NCI-H1092 (cell line): Measurements from ENCODE around the gene TMEM178B.
A peak's percentile ranks its signal among the peaks of the same experiment; 100 is the strongest.
"Not testable (repeated sequence)": the region's sequence is repeated elsewhere in the genome, so short reads cannot be mapped to it uniquely, and the experiment has no call there.

ENCODE experiments used
- DNase-seq: peaks from one replicate; lab custom pipeline; 2025; lab: John Stamatoyannopoulos, UW

TMEM178B gene

DNA sequence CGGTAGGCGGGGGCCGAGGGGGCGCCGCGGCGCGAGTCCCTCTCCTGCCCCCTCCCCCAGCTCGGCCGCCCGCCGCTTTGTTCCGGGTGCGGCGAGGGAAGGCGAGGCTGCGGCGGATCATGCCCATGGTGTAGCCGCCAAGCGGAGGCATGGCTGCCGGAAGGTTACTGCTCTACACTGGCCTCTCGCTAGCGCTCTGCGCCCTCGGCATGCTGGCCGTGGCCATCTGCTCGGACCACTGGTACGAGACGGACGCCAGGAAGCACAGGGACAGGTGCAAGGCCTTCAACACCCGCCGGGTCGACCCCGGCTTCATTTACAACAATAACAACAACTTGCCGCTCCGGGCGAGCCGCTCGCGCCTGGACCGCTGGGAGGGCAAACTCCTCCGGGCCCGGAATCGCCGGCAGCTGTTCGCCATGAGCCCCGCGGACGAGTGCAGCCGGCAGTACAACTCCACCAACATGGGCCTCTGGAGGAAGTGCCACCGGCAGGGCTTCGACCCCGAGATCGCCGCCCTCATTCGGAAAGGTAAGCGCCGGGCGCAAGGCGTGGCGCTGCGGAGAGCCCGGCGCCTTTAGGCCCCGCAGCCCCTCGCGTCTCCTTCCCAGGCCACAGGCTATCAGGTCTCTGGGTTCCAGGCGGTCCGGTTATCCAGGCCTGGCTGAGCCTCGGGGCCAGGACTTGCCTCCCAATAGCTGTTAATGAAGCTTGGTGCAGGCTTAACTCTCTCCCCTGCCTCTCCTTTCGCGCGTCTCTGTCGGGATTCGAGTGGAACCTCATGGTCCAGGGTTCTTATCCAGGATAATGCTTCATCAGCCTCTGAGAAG, 513 bp downstream of the TMEM178B start:
- peak; percentile 57 for DNase-seq

DNA sequence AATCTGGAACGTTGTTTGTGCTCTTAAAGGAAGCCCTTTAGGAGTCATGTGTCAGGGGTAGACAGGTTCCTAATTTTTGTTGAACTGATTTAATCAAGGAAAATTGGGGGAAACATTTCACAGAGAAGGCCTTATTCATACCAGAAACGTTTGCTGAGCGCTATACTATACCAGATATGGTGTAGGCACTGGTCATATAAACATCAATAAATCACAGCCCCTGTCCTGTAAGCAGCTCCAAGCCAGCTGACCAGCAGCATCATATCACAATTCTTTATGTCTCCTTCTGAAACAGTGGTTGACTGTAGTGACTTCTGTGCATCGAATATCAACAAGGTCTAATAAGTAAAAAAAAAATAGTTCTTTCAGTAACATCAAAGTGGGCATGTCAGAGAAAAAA, 1.1 kb downstream of the TMEM178B start:
- no peak for DNase-seq

DNA sequence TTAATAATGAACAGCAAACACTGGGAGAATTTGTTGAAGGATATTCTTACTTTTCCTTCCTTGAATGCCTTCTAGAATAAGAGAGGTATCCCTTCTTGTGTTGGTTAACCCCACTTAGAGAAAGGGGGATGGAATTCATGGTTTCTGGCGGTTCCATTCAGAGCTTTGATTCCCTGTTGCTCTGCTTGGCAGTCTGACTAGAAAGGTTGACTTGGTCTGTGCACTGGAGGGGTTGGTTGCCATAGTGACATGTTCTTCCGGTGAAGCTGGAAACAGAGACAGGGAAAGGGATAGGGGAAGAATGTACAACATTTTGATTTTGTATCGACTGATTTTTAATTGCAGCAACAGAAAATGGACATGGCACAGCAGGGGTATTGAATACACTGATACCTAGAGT, 2.5 kb downstream of the TMEM178B start:
- peak; percentile 75 for DNase-seq

DNA sequence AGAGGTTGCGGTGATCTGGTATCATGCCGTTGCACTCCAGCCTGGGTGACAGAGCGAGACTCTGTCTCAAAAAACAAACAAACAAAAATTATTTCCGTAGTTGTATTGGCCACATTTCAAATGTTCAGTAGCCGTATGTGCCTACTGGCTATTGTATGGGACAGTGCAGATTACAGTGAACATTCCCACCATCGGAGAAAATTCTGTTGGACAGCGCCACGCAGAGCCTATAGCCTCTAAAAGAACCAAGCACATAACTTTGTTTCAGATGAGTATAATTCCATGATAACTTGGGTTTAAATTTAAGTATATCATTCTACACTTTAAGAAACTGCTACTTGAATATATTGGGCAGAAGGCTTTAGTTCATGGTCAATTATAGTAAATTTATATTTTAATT, 5.4 kb downstream of the TMEM178B start:
- no peak for DNase-seq

DNA sequence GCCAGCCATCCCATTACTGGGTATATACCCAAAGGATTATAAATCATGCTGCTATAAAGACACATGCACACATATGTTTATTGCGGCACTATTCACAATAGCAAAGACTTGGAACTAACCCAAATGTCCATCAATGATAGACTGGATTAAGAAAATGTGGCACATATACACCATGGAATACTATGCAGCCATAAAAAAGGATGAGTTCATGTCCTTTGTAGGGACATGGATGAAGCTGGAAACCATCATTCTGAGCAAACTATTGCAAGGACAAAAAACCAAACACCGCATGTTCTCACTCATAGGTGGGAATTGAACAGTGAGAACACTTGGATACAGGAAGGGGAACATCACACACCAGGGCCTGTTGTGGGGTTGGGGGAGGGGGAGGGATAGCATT, 15.6 kb downstream of the TMEM178B start:
- not testable (repeated sequence) for DNase-seq

DNA sequence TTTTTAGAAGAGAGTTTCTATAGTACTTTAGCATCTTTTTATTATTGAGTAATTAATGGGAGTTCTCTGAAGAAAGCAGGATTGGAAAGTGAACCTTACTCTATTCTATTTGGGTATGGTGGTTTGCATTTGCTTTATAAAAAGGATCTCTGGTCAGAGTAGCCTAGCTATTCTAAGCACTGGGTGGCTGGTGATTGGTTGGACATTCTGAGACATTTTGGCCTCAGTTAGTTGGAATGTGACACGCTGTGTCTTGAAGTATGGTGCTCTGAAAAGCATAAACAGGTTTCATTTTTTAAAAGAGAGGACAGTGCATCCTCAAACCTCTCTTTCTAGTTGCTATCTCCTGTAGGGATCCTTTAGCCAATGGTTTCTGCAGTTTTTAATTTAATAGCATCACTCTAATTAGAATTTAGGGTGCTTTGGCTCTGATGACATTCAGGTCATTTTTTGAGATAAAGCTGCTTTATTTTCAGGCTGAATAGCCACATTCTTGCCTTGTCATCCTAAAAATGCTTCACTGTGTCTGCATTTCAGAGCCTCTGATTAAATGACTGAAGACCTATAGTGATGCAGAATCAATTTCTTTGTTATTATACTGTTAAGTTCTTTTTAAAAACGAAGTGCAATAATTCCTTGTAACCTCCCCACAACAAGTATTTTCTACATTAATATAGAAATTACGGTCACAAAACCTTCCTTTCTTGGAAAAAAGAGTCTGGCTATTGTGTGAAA, 20.6 kb downstream of the TMEM178B start:
- no peak for DNase-seq

DNA sequence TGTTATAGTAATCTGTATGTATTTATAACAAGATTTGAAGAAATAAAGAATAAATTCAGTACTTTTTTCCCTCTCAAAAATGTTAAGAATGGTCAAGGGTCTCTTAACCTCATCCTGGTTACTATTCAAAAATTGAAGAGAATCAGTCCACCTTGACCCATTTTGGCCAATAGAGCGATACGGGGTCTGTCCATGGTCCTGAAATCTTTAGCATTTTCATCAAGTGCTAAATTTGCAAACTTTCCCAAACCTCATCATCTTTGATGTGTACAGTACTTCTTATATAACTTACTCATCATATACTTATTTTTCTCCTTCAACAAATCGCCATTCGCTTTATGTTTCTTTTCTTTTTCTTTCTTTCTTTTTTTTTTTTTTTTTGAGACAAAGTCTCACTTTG, 23.6 kb downstream of the TMEM178B start:
- no peak for DNase-seq

DNA sequence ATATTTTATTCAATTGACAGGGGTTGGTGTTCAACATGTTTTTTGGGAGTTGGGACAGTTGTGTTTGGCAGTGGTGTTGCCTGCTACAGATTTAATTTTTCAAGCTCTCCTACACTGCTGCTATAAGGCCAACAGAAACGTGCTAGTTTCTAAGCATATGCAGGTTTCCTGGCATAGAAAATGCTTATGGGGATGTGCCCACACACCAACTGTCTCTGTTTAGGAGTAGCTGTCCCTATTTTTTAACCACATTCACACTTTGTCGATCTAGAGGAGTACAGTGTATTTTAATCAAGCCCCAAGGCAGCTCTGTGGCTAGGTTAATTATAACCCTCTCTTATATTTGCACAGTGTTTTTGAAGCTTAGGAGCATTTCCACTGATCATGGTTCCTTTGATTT, 28.6 kb downstream of the TMEM178B start:
- no peak for DNase-seq

DNA sequence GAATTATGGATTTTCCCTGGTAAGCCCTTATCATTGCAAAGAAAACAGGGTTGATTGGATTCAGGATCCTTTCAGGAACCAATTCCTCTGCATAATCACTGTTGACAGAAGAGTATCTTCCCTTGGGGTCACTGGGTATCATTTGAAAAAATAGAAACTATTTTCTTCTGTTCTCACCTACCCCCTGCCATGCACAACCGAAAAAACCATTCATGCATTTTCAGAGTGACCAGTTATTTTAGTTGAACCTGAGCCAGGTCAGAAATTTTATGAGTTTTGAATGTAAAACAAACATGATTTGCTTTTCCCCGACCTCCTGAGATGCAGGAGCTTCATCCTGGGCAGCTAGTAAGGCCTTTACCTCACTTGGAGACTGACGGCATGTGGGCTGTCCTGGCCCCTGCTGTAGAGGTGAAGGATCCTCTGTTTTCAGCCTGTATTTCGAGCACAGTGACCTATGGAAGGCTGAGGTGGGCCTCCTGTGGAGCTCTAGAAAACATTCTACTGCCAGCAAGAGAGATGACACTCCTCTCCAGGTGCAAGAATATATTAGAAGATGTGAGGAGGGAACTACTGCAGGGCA, 30.1 kb downstream of the TMEM178B start:
- DNase-seq = no peak

DNA sequence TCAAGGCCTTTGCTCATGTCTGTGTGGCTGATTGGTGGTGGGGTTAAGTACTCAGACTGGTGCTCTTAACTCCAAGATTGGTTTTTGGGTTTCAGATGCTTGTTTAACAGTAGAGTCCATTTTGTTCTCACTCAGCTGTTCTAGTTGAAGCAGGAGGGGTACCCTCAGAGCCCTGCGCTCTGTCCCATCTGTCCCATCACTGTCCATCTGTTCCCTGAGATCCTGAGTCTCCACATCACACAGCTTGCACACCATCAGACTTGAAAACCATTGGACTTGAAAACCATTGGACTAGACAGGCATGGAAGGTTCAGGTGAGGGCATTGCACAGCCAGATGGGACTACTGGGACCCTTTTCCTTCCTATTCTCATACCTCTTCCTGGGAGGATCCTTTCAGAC, 39.3 kb downstream of the TMEM178B start:
- DNase-seq = no peak

DNA sequence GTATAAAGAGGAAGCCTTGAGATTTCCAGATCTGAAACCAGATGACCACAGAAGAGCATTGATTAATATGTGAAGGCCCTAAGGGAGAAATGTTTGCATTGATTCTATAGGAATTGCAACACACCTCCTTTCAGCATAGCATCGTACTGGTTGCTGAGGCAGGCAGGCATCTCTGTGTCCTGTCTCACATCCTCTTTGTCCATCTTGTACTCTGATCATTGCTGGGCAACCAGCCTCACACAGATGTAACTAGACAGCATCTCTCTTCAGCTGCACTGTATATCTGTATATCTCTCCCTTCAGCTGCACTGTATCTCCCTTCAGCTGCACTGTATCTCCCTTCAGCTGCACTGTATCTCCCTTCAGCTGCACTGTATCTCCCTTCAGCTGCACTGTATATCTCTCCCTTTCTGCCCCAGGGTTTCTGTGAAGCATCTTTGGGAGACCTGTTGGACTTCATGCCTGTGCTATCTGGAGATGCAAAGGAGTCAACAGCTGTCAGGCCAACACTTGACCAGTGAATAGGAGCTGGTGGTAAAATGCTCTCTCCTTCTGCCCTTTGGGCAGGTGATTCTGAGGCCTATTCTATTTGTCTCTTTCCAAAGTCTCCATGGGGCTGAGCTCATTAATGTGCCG, 40.3 kb downstream of the TMEM178B start:
- no peak for DNase-seq

DNA sequence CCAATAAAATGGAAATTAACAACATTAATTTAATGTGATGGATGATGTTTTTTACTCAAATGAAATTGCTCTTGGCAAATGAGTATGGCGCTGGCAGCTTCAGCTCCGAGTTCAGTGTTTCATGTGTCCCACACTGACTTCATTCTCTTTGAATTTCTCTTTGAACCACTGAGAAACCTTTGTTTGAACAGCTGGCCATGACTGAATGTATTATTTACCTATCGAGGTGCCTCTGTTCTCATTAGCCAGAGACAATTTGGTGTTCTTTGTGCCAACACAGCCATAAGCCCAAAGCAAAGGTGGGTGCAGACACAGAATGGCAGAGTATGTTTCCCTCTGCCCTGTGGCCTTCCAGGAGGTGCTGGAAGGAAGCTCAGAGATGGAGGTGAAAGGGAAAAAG, 42.1 kb downstream of the TMEM178B start:
- DNase-seq = peak; percentile 98

DNA sequence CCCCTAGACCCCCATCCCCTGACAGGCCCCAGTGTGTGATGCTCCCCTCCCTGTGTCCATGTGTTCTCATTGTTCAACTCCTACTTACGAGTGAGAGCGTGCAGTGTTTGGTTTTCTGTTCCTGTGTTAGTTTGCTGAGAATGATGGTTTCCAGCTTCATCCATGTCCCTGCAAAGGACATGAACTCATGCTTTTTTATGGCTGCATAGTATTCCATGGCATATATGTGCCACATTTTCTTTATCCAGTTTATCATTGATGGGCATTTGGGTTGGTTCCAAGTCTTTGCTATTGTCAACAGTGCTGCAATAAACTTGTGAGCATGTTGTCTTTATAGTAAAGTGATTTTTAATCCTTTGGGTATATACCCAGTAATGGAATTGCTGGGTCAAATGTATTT, 42.8 kb downstream of the TMEM178B start:
- not testable (repeated sequence) for DNase-seq

DNA sequence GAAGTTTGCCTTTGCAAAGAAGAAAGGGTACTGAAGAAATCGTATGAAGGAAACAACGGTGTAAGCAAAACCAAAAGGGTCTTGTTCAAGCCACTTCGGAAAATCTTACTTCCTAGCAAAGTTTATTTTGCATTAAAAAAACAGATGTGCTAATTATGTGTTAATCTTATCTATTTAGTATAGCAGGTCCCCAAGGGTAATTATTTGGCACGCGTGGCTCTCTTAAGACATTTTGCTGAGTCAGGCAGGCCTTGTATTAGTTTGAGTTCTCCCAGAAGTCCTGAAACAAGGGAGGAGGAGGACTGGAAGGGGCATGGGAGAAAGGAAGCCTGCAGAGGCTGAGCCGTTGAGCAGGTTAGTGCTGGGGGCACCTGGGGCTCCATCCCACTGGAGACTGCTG, 44.9 kb downstream of the TMEM178B start:
- DNase-seq = no peak

DNA sequence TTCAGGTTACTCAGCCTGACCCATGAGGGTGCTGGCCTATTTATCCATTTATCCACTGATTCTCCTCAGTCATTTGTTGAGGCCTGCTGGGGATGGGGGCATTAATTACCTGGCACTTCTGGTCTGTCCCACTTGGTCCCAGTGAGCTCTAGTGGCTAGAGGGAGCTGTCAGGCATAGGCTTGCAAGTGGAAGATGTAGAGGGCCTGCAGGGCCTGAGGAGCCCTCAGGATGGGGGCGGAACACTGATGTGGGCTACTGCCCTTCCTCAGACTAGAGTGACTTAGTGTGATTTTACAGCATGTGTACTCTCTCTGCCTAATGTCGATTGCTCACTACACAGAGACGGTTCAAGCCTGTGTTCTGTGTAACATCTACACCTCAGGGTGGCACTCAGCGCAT, 45.3 kb downstream of the TMEM178B start:
- no peak for DNase-seq

DNA sequence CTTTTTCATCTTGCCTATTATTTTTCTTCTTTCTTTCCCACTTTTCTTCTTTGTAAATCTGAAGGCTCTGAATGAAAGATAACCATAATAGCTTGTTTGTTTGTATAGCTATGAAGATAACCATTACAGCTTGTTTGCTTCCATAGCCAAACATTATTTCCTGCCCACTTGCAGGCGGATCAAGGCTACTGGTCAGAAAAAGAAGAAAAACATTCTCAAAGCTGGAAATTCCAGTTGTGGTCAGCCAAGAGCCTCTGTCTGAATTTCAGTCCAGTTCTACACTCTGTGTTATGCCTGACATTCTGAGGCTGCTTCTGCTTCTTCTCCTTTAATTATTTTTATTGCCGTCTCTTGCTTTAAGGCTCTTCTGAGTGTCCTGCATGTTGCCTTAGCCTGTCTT, 48.9 kb downstream of the TMEM178B start:
- DNase-seq = no peak

DNA sequence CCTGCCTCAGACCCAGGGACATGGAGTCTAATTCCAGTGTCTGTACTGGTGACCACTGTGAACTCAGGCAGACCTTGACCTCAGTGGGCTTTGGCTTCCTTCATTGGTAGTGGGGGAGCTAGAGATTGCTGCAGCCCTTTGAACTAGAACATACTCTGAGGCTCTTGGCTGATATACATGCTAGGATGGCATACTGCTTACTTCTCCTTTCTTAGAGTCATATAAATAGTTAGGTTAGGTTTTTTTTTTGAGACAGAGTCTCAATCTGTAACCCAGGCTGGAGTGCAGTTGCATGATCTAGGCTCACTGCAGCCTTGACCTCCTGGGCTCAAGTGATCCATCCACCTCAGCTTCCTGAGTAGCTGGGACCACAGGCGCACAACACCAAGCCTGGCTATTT, 49.7 kb downstream of the TMEM178B start:
- no peak for DNase-seq

DNA sequence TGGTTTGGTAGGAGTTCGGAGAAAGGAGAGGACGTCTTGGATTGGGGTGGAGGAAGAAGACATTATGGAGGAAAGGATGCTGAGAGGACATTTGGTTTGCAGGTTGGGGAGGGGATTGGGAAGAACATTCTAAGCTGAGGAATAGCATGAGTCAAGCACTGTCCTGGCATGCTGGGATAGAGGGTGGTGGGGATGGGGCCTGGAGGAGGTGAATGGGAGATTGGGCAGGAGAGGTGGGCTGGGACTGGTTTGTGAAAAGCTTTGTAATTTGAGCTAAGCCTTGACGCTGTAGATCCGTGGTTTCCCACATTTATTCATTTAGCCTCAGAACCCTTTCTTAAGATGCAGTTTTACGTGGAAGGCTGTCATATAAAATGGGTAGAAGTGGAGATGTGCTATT, 52.2 kb downstream of the TMEM178B start:
- no peak for DNase-seq

DNA sequence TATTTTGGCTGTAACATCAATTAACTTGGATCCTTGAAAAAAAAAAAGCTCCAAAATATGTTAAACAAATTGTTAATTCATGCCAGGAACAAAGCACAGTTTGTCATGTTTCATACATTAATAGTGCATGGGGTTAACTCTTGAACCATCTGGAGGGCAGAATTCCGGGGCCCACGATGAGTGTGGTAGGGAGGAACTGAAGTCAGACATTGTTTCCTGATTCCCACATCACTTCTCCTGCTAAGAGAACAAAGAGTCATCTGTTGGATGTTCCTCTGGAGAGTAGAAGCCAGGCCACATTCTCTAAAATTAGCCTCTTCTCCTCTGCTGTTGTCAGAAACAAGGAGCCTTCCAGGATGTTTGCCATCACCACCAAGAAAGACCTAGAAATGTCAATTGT, 54.6 kb downstream of the TMEM178B start:
- no peak for DNase-seq

DNA sequence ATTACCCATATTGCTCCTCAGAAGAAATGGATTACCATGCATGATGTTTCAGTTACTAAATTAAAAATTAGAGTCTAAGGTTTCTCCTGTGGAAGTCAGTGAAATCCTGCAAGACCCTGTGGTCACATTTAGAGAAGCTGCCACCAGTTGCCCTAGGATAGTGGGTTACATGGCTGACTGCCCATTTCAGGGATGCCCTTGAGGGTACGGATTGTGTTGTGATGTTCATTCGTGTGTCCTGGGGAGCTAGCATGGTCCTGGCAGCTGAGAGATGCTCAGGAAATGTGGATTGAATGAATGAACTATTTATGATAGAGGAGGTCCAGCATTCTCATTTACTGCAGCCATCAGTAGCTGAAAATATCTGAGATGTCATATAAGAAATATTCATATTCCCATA, 55.1 kb downstream of the TMEM178B start:
- no peak for DNase-seq

DNA sequence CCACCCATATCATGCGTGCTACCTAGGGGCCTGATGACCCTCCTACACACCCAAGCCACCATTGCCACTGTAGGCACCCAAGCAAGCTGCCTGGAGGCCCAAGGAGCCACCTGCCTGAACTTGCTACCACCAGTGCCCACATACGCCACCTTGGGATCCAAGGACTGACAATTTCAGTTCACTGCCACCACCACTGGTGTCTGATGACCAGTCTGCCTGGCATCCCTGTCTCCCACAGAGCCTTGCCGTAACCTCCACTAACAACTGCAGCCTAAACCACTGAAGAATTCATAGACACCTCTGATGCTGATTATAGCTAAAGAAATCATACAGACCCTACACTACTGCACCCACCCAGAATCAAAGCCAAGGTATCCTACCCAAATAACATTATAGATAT, 58.8 kb downstream of the TMEM178B start:
- no peak for DNase-seq

DNA sequence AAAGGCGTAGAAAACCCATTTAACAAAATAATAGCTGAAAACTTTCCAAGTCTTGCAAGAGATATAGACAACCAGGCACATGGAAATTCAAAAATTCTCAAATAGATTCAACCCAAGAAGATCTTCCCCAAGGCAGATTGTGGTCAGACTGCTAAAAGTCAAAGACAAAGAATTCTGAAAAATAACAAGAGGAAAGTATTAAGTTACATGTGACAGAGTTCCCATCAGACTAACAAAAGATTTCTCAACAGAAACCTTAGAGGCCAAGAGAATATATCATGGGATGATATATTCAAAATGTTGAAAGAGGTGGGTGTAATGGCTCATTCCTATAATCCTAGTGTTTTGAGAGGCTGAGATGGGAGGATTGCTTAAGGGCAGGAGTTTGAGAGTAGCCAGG, 59.8 kb downstream of the TMEM178B start:
- DNase-seq = no peak

DNA sequence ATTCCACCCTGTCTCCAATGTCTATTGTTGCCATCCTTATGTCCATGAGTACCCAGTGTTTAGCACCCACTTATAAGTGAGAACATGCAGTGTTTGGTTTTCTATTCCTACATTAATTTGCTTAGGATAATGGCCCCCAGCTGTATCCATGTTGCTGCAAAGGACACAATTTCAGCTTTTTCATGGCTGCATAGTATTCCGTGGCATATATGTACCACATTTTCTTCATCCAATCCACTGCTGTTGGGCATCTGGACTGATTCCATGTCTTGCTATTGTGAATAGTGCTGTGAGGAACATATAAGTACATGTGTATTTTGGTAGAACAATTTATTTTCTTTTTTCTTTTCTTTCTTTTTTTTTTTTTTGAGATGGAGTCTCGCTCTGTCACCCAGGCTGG, 68.2 kb downstream of the TMEM178B start:
- no peak for DNase-seq
